ENCODE data around the gene MLH3.
A peak's percentile ranks its signal among the peaks of the same experiment; 100 is the strongest.

- TF ChIP-seq POLR2AphosphoS5 (IDR thresholded peaks at IDR 0.05; ENCODE audit: insufficient read depth, low read depth, low read length) = no peak
- TF ChIP-seq, protein P1, sequence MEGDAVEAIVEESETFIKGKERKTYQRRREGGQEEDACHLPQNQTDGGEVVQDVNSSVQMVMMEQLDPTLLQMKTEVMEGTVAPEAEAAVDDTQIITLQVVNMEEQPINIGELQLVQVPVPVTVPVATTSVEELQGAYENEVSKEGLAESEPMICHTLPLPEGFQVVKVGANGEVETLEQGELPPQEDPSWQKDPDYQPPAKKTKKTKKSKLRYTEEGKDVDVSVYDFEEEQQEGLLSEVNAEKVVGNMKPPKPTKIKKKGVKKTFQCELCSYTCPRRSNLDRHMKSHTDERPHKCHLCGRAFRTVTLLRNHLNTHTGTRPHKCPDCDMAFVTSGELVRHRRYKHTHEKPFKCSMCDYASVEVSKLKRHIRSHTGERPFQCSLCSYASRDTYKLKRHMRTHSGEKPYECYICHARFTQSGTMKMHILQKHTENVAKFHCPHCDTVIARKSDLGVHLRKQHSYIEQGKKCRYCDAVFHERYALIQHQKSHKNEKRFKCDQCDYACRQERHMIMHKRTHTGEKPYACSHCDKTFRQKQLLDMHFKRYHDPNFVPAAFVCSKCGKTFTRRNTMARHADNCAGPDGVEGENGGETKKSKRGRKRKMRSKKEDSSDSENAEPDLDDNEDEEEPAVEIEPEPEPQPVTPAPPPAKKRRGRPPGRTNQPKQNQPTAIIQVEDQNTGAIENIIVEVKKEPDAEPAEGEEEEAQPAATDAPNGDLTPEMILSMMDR (IDR thresholded peaks at IDR 0.05; ENCODE audit: extremely low read depth in 1 of 2, insufficient read depth in 1 of 2, low read depth in 1 of 2, low read length in 2 of 2) = peak; percentile 62 to 74
These were observed 37.5 kb upstream of the MLH3 start for GRCh38 chr14:75088566-75089373.

Data from endothelial cell of umbilical vein (primary cell).